PC-3 (cell line): Measurements from ENCODE around the gene LY6G5C.

Source experiments
- EZH2 ChIP-seq: fragments of 300-600 bp; sonication (generic); IDR thresholded peaks from one replicate; pipeline ENCODE4 v1.6.1; 2017; ENCODE audit warnings: antibody characterized with exemption, mild to moderate bottlenecking, low read length; ENCODE audit not compliant: unreplicated experiment
- EZH2phosphoT487 ChIP-seq: fragments of 300-600 bp; sonication (generic); IDR thresholded peaks from 2 replicates; pipeline ENCODE4 v1.6.1; 2018; ENCODE audit warnings: mild to moderate bottlenecking, antibody characterized with exemption, low read length, borderline replicate concordance
- TF ChIP-seq, protein P1 (sequence below): fragments of 300-600 bp; sonication (generic); conservative IDR thresholded peaks from 2 replicates; pipeline ENCODE4 v1.5.1; 2017; ENCODE audit warnings: antibody characterized with exemption, low read depth, mild to moderate bottlenecking, low read length

- TF ChIP-seq, protein P1, sequence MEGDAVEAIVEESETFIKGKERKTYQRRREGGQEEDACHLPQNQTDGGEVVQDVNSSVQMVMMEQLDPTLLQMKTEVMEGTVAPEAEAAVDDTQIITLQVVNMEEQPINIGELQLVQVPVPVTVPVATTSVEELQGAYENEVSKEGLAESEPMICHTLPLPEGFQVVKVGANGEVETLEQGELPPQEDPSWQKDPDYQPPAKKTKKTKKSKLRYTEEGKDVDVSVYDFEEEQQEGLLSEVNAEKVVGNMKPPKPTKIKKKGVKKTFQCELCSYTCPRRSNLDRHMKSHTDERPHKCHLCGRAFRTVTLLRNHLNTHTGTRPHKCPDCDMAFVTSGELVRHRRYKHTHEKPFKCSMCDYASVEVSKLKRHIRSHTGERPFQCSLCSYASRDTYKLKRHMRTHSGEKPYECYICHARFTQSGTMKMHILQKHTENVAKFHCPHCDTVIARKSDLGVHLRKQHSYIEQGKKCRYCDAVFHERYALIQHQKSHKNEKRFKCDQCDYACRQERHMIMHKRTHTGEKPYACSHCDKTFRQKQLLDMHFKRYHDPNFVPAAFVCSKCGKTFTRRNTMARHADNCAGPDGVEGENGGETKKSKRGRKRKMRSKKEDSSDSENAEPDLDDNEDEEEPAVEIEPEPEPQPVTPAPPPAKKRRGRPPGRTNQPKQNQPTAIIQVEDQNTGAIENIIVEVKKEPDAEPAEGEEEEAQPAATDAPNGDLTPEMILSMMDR: no peak
- TF ChIP-seq EZH2 (no peak), EZH2phosphoT487 (no peak)
These were observed 47.1 kb upstream of the LY6G5C start for GRCh38 chr6:31727717-31728671.
